K562 (cell line): ENCODE data around the gene BCL2L1. TPM values are rescaled to one million over a fixed set of nuclear protein-coding genes. Genes with fewer than 3 reads are reported as not detected.

ENCODE experiments used
- ADNP ChIP-seq: fragments of 200-800 bp; sonication (Bioruptor generic); IDR thresholded peaks from 2 replicates; pipeline ENCODE4 v1.6.1; 2016; ENCODE audit warnings: missing genetic modification characterization, missing compliant biosample characterization
- CBX3 ChIP-seq, 2 experiments: IDR thresholded peaks; 1 replicate in 1 of 2; 2 replicates in 1 of 2; pipeline ENCODE4 v1.6.1; 2012; ENCODE audit warnings: inconsistent platforms in 2 of 2, low read length in 2 of 2, borderline replicate concordance in 1 of 2, control low read depth in 1 of 2
- CHD1 ChIP-seq: fragments of 200-600 bp; sonication (generic); IDR thresholded peaks from one replicate; pipeline ENCODE4 v1.6.1; 2012; ENCODE audit warnings: mild to moderate bottlenecking, moderate library complexity, low read length, inconsistent platforms
- EP400 ChIP-seq: fragments of 450-650 bp; IDR thresholded peaks from 2 replicates; pipeline ENCODE4 v1.6.1; 2017; ENCODE audit warnings: antibody characterized with exemption, mild to moderate bottlenecking, moderate library complexity
- FOXK1 ChIP-seq: sonication (generic); formaldehyde crosslinking; IDR thresholded peaks from 2 replicates; pipeline ENCODE4 v1.8.0; 2022; ENCODE audit warnings: missing genetic modification reagents, mild to moderate bottlenecking, borderline replicate concordance
- KDM2B ChIP-seq: fragments of 250-450 bp; sonication (Bioruptor Pico); IDR thresholded peaks from 2 replicates; pipeline ENCODE4 v1.8.0; 2021; ENCODE audit warnings: mild to moderate bottlenecking, moderate library complexity
- MLX ChIP-seq, 2 experiments: fragments of 450-650 bp in 1 of 2; sonication (generic) in 1 of 2; formaldehyde crosslinking; conservative IDR thresholded peaks; 2 replicates each; pipeline versions ENCODE4 v1.4.0 to v1.8.1; 2020 to 2022; ENCODE audit warnings: mild to moderate bottlenecking in 1 of 2, missing genetic modification reagents in 1 of 2
- NFRKB ChIP-seq: fragments of 450-650 bp; IDR thresholded peaks from 2 replicates; pipeline ENCODE4 v1.6.1; 2016; ENCODE audit warnings: low read depth
- PATZ1 ChIP-seq: fragments of 250-450 bp; sonication (Bioruptor Pico); IDR thresholded peaks from 2 replicates; pipeline ENCODE4 v1.5.0; 2020; ENCODE audit warnings: mild to moderate bottlenecking, borderline replicate concordance
- ZNF77 ChIP-seq: fragments of 250-450 bp; sonication (Bioruptor Pico); IDR thresholded peaks from 2 replicates; pipeline ENCODE4 v1.5.0; 2020
- polyA plus RNA-seq, 8 experiments: library from polyadenylated mRNA; depleted of rRNA in 4 of 8; stranded (reverse) in 5 of 8; unstranded in 3 of 8; fragments of >200 nt; fragmentation: Nextera tagmentation in 2 of 8; fragmentation: Illumina TruSeq in 1 of 8; extraction: Ambion mirVana in 2 of 8; extraction: Trizol in 1 of 8; gene quantifications; 2 replicates each; pipeline versions ENCODE4 v1.2.1 to v1.2.3, GENCODE V29; 2011 to 2014; ENCODE audit warnings: inconsistent platforms in 1 of 8, missing spikeins in 1 of 8
- total RNA-seq, 7 experiments: library from RNA; depleted of rRNA in 6 of 7; stranded (reverse); fragments of >200 nt in 6 of 7; fragmentation: Illumina TruSeq in 2 of 7; extraction: Trizol in 2 of 7; gene quantifications; 2 replicates each; pipeline versions ENCODE4 v1.2.1 to v1.2.3, GENCODE V29; 2011 to 2021; ENCODE audit warnings: low replicate concordance in 1 of 7
- TF ChIP-seq, protein P1 (sequence below), 2 experiments: fragments of 450-650 bp; IDR thresholded peaks; 2 replicates each; pipeline ENCODE4 v1.6.1; 2018; ENCODE audit warnings: mild to moderate bottlenecking in 2 of 2, low read depth in 1 of 2; ENCODE audit not compliant: partially characterized antibody in 2 of 2
- TF ChIP-seq, protein P2 (sequence below): fragments of 450-650 bp; formaldehyde crosslinking; IDR thresholded peaks from 2 replicates; pipeline ENCODE4 v1.4.0; 2020; ENCODE audit warnings: mild to moderate bottlenecking, moderate library complexity

Gene BCL2L1
- total and polyA plus RNA-seq, 9 of the 15 experiments (the other 6 are each of a cell fraction or from before 2014, with no cell fraction given): 3.3 to 182 (median 120) TPM

DNA sequence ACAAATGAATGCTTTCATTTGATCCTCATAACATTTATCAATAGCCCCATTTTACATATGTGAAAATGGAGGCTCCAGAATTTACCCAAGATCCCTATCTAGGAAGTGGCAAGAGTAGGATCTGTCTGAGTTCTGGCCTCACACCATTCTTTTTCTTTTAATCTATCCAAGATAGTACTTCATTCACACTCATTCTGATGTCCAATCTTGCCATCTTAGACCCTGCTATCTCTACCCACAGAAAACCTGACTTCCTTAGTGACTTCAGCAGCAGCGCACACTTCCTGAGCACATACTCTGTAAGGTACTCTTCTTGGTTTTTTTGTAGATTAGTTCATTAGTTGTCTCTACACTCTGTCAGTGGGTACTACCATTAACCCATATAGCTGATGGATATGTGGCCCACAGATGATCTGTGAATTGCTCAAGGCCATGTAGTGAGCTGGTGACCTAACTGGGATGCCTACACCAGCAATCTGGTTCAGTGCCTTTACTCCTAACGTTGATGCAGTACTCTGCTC lies 48.7 kb downstream of the BCL2L1 start (continued):
- TF ChIP-seq PATZ1 (CRISPR knock-in tag) (peak; percentile 73), CHD1 (no peak), ZNF77 (CRISPR knock-in tag) (no peak), NFRKB (0 out of 2 replicates have a peak, but pooled peaks have one; percentile 37), KDM2B (CRISPR knock-in tag) (no peak), FOXK1 (CRISPR knock-in tag) (no peak), ADNP (tag) (peak; percentile 86), EP400 (no peak), CBX3 (IDR thresholded peaks at IDR 0.05; ENCODE audit: borderline replicate concordance in 1 of 2, low read length in 2 of 2) (no peak), MLX (CRISPR knock-in tag; conservative IDR thresholded peaks at IDR 0.05) (no peak)
- TF ChIP-seq, protein P1, sequence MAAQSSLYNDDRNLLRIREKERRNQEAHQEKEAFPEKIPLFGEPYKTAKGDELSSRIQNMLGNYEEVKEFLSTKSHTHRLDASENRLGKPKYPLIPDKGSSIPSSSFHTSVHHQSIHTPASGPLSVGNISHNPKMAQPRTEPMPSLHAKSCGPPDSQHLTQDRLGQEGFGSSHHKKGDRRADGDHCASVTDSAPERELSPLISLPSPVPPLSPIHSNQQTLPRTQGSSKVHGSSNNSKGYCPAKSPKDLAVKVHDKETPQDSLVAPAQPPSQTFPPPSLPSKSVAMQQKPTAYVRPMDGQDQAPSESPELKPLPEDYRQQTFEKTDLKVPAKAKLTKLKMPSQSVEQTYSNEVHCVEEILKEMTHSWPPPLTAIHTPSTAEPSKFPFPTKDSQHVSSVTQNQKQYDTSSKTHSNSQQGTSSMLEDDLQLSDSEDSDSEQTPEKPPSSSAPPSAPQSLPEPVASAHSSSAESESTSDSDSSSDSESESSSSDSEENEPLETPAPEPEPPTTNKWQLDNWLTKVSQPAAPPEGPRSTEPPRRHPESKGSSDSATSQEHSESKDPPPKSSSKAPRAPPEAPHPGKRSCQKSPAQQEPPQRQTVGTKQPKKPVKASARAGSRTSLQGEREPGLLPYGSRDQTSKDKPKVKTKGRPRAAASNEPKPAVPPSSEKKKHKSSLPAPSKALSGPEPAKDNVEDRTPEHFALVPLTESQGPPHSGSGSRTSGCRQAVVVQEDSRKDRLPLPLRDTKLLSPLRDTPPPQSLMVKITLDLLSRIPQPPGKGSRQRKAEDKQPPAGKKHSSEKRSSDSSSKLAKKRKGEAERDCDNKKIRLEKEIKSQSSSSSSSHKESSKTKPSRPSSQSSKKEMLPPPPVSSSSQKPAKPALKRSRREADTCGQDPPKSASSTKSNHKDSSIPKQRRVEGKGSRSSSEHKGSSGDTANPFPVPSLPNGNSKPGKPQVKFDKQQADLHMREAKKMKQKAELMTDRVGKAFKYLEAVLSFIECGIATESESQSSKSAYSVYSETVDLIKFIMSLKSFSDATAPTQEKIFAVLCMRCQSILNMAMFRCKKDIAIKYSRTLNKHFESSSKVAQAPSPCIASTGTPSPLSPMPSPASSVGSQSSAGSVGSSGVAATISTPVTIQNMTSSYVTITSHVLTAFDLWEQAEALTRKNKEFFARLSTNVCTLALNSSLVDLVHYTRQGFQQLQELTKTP (IDR thresholded peaks at IDR 0.05; ENCODE audit: low read depth in 1 of 2, partially characterized antibody in 2 of 2): no peak
- TF ChIP-seq, protein P2, sequence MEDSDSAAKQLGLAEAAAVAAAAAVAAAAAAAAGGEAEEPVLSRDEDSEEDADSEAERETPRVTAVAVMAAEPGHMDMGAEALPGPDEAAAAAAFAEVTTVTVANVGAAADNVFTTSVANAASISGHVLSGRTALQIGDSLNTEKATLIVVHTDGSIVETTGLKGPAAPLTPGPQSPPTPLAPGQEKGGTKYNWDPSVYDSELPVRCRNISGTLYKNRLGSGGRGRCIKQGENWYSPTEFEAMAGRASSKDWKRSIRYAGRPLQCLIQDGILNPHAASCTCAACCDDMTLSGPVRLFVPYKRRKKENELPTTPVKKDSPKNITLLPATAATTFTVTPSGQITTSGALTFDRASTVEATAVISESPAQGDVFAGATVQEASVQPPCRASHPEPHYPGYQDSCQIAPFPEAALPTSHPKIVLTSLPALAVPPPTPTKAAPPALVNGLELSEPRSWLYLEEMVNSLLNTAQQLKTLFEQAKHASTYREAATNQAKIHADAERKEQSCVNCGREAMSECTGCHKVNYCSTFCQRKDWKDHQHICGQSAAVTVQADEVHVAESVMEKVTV (CRISPR knock-in tag): no peak
